HepG2 (cell line): ENCODE results near the gene SURF1.

Source experiments
- HMG20B ChIP-seq: conservative IDR thresholded peaks from 2 replicates; pipeline ENCODE4 v1.6.1; 2016; ENCODE audit warnings: missing genetic modification reagents, missing compliant biosample characterization
- MED1 ChIP-seq: sonication (generic); formaldehyde crosslinking; IDR thresholded peaks from 2 replicates; pipeline ENCODE4 v1.4.0; 2020; ENCODE audit warnings: missing genetic modification reagents
- NFRKB ChIP-seq: fragments of 450-650 bp; IDR thresholded peaks from 2 replicates; pipeline ENCODE4 v1.6.1; 2017
- TAF1 ChIP-seq: sonication (generic); formaldehyde crosslinking; IDR thresholded peaks from 2 replicates; pipeline ENCODE4 v1.4.0; 2020; ENCODE audit warnings: missing genetic modification reagents
- TF ChIP-seq, protein P1 (sequence below): sonication (generic); formaldehyde crosslinking; IDR thresholded peaks from 2 replicates; pipeline ENCODE4 v1.5.0; 2020; ENCODE audit warnings: mild to moderate bottlenecking, missing genetic modification reagents, moderate library complexity
- TF ChIP-seq, protein P2 (sequence below): sonication (generic); formaldehyde crosslinking; IDR thresholded peaks from 2 replicates; pipeline ENCODE4 v1.8.0; 2022; ENCODE audit warnings: missing genetic modification reagents, mild to moderate bottlenecking, inconsistent platforms, borderline replicate concordance

DNA sequence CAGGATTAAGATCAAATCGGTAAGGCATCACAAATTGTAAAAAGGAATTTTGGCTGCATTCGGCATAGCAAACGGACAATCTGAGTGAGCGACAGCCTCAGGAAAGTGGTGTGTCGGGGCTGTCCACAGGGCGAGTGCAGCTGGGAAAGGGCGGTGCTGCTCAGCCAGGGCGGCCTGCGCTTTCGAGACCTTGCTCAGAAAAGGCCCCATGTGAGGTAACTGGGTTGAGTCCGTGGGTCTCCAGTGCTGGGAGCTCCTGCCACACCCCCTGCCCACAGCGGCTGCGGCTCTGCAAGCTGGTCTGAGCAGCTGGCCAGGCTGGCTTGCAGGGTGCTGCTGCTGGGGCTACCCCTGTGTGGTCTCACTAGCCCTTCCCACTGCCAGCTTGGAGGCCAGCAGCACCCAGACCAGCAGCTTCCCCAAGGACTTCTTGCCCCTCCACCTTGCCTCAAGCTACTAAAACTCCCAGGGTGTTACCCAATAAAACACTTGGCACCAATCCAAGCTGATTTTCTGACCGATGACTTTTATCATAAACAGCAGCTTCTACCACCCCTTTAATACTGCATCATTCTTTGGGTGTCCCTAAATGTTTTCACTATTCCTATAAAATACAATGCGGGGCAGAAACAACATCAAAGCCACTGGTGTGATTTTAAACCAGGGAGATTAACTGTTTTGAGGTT is 6.2 kb upstream of the SURF1 start:
- TF ChIP-seq, protein P1, sequence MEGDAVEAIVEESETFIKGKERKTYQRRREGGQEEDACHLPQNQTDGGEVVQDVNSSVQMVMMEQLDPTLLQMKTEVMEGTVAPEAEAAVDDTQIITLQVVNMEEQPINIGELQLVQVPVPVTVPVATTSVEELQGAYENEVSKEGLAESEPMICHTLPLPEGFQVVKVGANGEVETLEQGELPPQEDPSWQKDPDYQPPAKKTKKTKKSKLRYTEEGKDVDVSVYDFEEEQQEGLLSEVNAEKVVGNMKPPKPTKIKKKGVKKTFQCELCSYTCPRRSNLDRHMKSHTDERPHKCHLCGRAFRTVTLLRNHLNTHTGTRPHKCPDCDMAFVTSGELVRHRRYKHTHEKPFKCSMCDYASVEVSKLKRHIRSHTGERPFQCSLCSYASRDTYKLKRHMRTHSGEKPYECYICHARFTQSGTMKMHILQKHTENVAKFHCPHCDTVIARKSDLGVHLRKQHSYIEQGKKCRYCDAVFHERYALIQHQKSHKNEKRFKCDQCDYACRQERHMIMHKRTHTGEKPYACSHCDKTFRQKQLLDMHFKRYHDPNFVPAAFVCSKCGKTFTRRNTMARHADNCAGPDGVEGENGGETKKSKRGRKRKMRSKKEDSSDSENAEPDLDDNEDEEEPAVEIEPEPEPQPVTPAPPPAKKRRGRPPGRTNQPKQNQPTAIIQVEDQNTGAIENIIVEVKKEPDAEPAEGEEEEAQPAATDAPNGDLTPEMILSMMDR (CRISPR knock-in tag) = no peak
- TF ChIP-seq, protein P2, sequence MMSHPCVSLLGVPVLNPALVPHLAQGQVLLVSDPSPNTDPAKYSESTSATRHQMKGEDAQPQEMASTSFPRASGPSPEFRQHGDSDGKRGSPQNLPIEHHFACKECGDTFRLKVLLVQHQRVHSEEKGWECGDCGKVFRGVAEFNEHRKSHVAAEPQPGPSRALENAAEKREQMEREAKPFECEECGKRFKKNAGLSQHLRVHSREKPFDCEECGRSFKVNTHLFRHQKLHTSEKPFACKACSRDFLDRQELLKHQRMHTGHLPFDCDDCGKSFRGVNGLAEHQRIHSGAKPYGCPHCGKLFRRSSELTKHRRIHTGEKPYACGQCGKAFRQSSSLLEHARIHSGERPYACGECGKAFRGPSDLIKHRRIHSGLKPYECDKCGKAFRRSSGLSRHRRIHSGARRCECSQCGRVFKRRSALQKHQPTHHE (CRISPR knock-in tag) = no peak
- TF ChIP-seq TAF1 (CRISPR knock-in tag) = no peak
- TF ChIP-seq NFRKB = no peak
- no peak for TF ChIP-seq HMG20B (CRISPR knock-in tag)
- TF ChIP-seq MED1 = no peak
